GM18867 (cell line): ENCODE results near the gene CLIP1.
A peak's percentile ranks its signal among the peaks of the same experiment; 100 is the strongest.
"Not testable (repeated sequence)": the region's sequence is repeated elsewhere in the genome, so short reads cannot be mapped to it uniquely, and the experiment has no call there.

Experiments used
- ATAC-seq: cut with Tn5 transposase; IDR thresholded peaks from one replicate; pipeline ENCODE4 v1.9.1; 2021; ENCODE audit warnings: mild to moderate bottlenecking, moderate library complexity; ENCODE audit not compliant: unreplicated experiment

CLIP1 gene

GRCh38 chr12:122421821-122422729, at the start of gene CLIP1:
Gene CLIP1, minus strand, starts transcription at chr12:122422669. Its CDS starts 42,217 bp downstream, at chr12:122380452.
- peak; percentile 70 for ATAC-seq

GRCh38 chr12:122471324-122472226, 49.1 kb upstream of the CLIP1 start:
- ATAC-seq, result no peak

- not testable (repeated sequence) for ATAC-seq
Measured at GRCh38 chr12:122470576-122470975, 48.1 kb upstream of the CLIP1 start.

GRCh38 chr12:122469856-122470255, 47.4 kb upstream of the CLIP1 start:
- not testable (repeated sequence) for ATAC-seq

- ATAC-seq, result no peak
Measured at GRCh38 chr12:122467983-122468382, 45.5 kb upstream of the CLIP1 start.

GRCh38 chr12:122464317-122465042, 42.0 kb upstream of the CLIP1 start:
- not testable (repeated sequence) for ATAC-seq

GRCh38 chr12:122460641-122461040, 38.2 kb upstream of the CLIP1 start:
- ATAC-seq, result no peak

- no peak for ATAC-seq
Measured at GRCh38 chr12:122460061-122460460, 37.6 kb upstream of the CLIP1 start.

GRCh38 chr12:122459211-122459610, 36.7 kb upstream of the CLIP1 start:
- ATAC-seq, result no peak

- ATAC-seq, result no peak
Measured at GRCh38 chr12:122458105-122459035, 35.9 kb upstream of the CLIP1 start.

- no peak for ATAC-seq
Measured at GRCh38 chr12:122457627-122458026, 35.2 kb upstream of the CLIP1 start.

GRCh38 chr12:122454739-122455138, 32.3 kb upstream of the CLIP1 start:
- ATAC-seq, result no peak

- ATAC-seq, result no peak
Measured at GRCh38 chr12:122454250-122454721, 31.8 kb upstream of the CLIP1 start.

- ATAC-seq, result no peak
Measured at GRCh38 chr12:122452701-122453285, 30.3 kb upstream of the CLIP1 start.

- no peak for ATAC-seq
Measured at GRCh38 chr12:122449317-122449716, 26.8 kb upstream of the CLIP1 start.

- not testable (repeated sequence) for ATAC-seq
Measured at GRCh38 chr12:122447825-122448224, 25.4 kb upstream of the CLIP1 start.

GRCh38 chr12:122446390-122446789, 23.9 kb upstream of the CLIP1 start:
- not testable (repeated sequence) for ATAC-seq

GRCh38 chr12:122444071-122444470, 21.6 kb upstream of the CLIP1 start:
- ATAC-seq, result not testable (repeated sequence)

GRCh38 chr12:122438822-122439221, 16.4 kb upstream of the CLIP1 start:
- not testable (repeated sequence) for ATAC-seq
